ENCODE results near the gene C1orf216.
"Not testable (repeated sequence)": the region's sequence is repeated elsewhere in the genome, so short reads cannot be mapped to it uniquely, and the experiment has no call there.

C1orf216 gene

DNA sequence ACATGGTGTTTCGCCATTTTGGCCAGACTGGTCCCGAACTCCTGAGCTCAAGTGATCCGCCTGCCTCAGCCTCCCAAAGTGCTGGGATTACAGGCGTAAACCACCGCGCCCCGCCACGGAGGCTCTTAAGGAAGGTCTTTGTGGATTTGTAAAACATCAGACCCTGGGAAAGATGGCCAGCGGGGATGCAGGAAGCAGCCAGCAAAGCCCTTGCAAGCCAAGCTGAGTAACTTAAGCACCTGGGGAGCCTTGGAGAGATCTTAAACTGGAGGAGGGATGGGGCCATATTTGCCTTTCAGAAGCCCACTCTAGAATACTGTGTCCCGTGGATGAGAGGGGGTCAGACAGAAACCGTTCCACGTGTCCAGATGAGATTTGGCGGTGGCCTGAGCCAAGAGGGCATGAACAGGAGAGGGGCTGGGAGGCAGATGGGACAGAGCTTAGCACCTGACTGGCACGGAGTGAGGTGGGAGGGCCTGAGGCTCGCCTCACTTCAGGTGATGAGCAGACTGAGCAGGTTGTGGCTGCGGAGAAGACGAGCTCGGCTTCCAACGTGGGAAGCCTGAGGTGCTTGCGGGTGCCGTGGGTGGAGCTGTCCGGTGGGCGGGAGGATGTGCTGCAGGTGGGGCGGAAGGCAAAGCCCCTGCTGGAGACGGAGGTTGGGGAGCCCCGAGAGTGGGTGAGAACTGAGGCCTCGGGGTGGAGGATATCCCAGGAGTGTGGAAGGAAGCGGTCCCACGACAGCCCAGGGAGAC, 11.7 kb downstream of the C1orf216 start:
- DNase-seq = no peak

DNA sequence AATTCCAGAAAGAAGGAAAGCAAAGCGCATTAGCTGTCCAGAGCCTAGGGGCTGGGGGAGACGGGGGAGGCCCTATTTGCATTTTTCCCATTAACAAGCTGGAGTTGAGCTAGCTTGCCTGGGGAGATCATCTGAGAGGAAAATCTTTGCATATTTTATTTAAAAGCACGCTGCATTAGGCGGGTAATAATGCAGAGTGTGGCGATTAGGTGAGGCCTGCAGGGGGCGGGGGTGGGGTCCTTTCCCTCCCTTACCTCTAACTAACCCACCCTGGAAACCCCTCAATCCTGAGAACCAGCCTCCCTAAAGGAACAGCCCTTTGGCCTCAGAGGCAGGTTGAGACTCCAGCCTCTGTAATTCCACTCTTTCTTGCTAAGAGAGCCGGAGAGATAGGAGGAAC, 16.2 kb downstream of the C1orf216 start:
- DNase-seq = no peak

DNA sequence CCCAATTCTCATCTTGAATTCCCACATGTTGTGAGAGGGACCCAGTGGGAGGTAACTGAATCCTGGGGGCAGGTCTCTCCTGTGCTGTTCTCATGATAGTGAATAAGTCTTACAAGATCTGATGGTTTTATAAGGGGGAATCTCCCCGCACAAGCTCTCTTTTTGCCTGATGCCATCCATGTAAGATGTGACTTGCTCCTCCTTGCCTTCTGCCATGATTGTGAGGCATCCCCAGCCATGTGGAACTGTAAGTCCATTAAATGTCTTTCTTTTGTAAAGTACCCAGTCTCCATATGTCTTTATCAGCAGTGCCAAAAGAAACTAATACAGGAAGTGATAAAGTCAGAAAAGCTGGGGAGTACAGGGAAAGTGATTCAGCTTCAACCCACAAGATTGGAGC, 19.5 kb downstream of the C1orf216 start:
- not testable (repeated sequence) for DNase-seq

DNA sequence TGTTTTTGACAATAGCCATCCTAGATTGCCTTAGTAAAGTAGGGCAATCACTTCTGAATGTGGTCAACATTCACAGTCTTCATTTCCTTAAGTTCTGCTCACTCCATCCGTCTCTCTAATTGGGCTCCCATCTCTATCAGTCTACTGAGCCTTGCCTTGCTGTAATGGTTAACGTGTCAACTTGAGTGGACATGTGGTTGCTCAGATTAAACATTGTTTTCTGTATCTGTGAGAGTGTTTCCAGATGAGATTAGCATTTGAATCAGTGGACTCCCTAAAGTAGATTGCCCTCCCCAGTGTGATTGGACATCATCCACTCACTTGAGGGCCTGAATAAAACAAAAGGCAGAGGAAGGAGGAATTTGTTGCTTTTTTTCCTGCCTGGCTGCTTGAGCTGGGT, 26.4 kb downstream of the C1orf216 start:
- DNase-seq = no peak

DNA sequence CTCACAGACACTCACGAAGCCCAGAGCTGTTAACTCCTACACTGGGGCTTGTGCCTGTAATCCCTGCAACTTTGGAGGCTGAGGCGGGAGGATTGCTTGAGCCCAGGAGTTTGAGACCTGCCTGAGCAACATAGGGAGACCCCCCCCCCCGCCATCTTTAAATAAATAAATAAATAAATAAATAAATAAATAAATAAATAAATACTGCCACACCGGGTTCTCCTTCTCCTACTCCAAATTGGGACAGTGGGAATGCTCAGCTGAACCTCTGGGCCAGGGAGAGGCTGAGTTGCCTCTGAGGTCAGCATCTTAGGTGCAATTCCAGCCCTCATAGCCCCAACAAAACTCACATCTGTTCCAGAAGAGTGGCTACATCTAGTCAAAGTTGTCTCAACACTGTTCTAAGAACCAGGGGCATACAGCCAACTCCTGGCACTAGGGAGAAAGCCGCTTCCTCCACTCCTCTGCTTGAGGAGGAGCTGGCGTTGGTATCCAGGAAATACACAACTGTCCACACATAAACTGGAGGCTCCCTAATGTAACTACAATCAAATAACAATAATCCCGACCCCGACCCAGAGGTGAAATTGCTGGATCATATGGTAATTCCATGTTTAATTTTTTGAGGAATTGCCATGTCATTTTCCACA, 27.0 kb downstream of the C1orf216 start:
- DNase-seq = no peak

DNA sequence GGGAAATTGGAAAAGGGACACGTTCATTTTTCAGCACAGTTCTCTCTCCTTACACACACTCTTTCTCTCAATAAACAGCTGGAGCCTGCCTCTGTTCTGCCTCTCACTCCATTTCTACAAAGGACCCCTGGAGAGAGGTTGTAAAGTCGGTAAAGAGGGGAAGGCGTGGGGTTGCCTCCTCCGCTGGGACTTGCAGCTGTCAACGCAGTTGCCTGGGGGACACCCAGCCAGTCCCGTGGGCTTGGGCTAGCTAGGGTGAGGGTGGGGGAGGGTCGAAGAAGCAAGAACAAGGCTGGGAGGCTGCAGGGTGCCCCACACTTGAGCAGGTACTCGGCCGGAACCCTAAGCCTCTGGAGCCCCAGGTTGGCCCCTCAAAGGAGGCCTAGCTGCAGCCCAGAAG, 27.6 kb downstream of the C1orf216 start:
- DNase-seq = no peak

DNA sequence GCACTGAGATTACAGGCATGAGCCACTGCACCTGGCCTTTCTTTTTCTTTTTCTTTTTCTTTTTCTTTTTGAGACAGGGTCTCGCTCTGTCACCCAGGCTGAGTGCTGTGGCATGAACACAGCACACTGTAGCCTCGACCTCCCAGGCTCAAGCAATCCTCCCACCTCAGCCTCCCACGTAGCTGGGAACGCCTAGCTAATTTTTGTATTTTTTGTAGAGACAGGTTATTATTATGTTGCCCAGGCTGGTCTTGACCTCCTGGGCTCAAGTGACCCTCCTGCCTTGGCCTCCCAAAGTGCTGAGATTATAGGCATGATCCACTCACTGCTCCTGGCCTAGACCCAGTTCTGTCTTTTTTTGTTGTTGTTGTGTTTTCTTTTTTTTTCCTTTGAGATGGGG, 28.6 kb downstream of the C1orf216 start:
- DNase-seq = not testable (repeated sequence)

DNA sequence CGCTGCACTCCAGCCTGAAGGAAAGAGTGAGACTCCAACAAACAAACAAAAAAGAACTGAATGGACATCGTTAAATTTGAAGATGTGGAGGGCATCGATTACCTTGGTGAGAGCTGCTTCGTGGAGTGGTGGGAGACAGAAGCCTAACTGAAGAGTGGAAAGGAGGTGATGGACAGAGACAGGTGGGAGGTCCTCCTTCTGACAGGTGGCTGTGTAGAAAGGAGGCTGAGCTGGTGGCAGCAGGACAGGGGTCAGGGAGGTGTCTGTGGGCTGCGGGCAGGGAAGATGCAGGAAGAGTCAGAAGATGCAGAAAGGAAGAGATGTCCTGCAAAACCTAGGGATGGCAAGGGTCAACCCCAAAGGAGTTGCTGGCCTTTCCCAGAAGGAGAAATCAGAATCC, 30.5 kb downstream of the C1orf216 start:
- DNase-seq = no peak

DNA sequence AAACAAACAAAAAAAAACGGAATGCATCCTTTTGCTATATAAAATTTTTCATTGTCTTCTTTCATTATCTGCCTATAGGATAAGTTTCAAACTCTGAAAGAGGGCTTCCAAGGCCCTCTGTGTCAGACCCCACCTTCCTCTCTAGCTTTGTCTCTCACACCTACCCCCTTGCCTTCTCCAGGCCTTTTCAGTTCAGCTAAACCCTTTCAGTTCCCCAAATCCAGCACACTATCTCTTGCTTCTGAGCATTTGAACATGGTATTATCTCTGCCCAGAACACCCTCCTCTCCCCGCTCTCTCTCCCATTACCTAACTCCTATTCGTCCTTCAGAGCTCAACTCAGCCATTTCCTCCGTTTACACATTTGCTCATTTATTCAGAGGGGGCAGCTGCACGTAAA, 35.7 kb downstream of the C1orf216 start:
- no peak for DNase-seq

DNA sequence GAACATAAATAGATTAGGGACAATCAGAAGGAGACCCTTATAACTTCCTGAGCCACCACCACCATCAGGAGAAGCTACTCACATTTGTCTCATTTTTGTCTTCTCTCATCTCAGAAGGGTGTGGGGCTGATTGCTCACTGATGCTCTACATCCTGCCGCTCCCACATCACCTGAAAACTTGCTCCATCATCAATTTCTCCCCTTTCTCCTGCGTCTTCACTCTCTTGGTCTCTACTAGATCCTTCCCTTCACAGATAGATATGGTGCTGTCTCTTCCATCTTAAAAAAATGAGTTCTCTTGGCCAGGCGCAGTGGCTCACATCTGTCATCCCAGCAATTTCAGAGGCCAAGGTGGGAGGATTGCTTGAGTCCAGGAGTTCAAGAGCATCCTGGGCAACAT, 38.4 kb downstream of the C1orf216 start:
- DNase-seq = no peak

DNA sequence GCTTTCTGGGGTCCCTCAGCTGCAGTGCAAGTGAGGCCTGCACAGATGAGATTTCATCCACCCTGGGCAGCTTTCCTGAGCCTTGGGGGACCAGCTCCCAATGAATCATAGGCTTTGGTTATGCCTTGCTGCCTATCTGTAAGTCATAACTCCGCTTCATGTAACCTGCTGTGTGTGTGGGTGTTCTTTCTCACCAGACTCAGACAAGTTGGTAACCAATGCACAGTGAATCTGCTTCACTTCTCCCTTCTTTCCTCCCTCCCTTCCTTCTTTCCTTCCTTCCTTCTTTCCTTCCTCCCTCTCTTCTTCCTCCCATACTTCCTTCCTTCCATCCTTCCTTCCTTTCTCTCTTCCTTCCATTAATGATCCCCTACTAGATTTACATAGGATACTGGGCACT, 42.9 kb downstream of the C1orf216 start:
- DNase-seq = no peak

DNA sequence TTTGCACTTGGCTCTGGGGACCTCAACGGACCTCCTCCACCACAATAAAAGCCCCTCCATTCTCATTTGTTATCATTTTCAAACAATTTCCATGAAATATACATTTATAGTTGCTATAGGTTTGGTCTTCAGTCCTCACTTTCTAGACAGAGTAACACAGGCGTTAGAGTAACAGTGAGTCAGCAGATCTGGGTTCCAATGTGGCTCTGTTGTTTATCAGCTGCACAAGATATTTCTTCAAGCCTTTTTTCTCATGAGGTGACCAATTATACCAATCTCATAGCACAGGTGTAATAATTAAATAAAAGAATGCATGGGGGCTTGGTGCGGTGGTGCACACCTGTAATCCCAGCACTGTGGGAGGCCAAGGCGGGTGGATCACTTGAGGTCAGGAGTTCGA, 44.6 kb downstream of the C1orf216 start:
- no peak for DNase-seq

DNA sequence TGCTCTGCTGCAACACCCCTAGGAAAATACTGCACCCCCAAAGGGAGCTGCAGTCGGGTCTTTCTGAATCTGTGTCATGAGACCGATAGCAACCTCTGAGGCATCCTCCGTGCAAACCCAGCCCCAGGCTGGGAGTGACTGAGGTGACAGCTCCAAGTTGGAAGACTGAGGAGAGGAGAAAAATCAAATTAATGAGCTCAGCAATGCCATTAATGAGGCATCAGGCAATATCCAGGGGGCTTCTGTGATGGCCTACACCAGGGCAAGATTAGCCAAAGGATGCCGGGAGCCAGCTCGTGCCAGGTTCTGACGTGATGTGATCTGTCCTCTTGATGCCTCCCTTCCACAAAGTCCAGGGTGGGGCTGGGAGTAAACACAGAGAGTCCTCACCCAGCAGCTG, 46.6 kb downstream of the C1orf216 start:
- DNase-seq = no peak

DNA sequence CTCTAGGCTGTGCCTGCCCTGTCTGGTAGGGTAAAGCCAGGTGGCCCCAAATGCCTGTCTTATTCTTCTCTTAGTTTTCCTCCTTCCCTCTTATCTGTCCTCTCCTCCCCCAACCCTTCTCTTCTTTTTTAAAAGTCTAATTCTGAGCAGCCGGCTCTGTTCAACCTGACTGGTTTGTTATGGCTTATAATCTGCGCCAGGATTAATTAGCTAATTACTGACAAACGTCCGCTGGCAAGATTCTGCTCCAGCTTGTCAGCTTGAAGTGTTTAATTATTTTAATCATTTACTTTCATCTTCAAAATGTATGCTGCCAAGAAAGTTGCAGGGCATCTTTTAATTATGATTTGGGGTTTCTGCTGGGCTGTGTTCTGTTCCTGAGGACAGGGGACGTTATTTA, 50.2 kb downstream of the C1orf216 start:
- no peak for DNase-seq

DNA sequence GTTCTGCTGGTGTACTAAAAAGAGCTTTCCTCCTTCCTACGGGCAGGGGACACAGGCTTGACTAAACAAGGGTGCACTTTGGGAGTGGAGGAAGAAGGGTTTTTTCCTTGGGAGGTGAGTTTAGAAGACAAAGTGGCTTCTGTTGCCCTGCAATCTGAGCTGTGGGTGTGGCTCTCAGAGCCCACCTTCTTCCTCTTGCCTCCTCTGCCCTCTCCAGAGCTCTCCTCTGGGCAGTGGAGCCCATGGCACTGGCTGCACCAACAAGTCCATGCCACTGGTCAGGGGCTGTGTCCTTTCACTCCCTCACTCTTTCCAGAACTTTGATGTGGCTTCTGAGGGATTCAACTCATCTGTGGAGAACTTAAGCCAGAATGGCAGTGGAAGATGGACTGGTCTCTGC, 51.8 kb downstream of the C1orf216 start:
- DNase-seq = no peak

DNA sequence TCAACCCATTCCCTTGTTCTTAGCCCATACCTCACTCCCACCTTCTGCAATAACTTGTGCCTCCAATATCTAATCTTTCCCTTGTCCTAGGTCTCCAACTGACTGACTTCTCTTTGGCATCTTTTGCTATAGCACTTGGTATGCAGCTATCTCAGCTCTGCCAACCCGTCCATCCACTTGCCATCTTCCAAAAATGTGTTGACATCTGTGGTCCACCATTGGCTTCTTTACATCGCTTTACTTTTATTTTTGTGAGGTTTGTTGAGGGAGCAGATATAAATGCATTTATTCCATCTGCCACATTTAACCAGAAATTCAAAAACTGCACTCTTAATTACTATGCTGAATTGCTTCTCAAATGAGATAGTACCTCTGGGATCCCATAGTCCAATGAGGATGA, 52.5 kb downstream of the C1orf216 start:
- no peak for DNase-seq
